ENCODE data around the gene MAL. TPM values are rescaled to one million over a fixed set of nuclear protein-coding genes. Genes with fewer than 3 reads are reported as not detected.

Gene MAL
- polyA plus RNA-seq, 1 donor from 2014 or later: not detected

DNA sequence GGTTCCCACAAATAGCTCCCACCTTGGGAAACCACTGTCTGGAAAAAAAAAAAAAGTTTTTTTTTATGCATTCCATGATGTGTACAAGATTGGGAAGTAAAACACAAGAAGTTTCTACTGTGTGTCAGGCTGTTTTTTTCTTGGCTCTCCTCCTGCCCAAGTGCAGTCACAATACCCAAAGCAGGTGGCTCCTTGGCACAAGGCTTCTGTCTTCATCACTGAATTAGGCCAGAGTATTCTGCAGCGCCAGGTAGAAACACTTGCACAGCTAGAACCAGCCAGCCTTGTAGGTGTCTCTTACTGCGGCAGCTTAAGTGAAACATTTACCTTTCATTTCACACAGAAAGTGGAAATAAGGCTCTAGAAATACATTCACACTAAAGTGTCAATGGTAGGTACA lies 23.8 kb upstream of the MAL start:
- no peaks in the 10 kb centered on the region for H3K36me3 ChIP-seq (ENCODE audit: insufficient read depth, low read length)
- TF ChIP-seq SMC3 (conservative IDR thresholded peaks at IDR 0.05; ENCODE audit: poor library complexity): no peak
- TF ChIP-seq TAF1 (IDR thresholded peaks at IDR 0.05; ENCODE audit: low read depth): no peak
- TF ChIP-seq POLR2AphosphoS5 (IDR thresholded peaks at IDR 0.05): no peak
- TF ChIP-seq, protein P1, sequence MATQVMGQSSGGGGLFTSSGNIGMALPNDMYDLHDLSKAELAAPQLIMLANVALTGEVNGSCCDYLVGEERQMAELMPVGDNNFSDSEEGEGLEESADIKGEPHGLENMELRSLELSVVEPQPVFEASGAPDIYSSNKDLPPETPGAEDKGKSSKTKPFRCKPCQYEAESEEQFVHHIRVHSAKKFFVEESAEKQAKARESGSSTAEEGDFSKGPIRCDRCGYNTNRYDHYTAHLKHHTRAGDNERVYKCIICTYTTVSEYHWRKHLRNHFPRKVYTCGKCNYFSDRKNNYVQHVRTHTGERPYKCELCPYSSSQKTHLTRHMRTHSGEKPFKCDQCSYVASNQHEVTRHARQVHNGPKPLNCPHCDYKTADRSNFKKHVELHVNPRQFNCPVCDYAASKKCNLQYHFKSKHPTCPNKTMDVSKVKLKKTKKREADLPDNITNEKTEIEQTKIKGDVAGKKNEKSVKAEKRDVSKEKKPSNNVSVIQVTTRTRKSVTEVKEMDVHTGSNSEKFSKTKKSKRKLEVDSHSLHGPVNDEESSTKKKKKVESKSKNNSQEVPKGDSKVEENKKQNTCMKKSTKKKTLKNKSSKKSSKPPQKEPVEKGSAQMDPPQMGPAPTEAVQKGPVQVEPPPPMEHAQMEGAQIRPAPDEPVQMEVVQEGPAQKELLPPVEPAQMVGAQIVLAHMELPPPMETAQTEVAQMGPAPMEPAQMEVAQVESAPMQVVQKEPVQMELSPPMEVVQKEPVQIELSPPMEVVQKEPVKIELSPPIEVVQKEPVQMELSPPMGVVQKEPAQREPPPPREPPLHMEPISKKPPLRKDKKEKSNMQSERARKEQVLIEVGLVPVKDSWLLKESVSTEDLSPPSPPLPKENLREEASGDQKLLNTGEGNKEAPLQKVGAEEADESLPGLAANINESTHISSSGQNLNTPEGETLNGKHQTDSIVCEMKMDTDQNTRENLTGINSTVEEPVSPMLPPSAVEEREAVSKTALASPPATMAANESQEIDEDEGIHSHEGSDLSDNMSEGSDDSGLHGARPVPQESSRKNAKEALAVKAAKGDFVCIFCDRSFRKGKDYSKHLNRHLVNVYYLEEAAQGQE (IDR thresholded peaks at IDR 0.05; ENCODE audit: borderline replicate concordance): no peak
- no peak for TF ChIP-seq EZH2 (IDR thresholded peaks at IDR 0.05; ENCODE audit: borderline replicate concordance, insufficient read depth, low read length, poor library complexity, severe bottlenecking)
- no peak for TF ChIP-seq EP300 (conservative IDR thresholded peaks at IDR 0.05; ENCODE audit: poor library complexity, severe bottlenecking)
- no peak for TF ChIP-seq RAD21 (conservative IDR thresholded peaks at IDR 0.05)
- TF ChIP-seq MXI1 (conservative IDR thresholded peaks at IDR 0.05; ENCODE audit: poor library complexity, severe bottlenecking): no peak

DNA sequence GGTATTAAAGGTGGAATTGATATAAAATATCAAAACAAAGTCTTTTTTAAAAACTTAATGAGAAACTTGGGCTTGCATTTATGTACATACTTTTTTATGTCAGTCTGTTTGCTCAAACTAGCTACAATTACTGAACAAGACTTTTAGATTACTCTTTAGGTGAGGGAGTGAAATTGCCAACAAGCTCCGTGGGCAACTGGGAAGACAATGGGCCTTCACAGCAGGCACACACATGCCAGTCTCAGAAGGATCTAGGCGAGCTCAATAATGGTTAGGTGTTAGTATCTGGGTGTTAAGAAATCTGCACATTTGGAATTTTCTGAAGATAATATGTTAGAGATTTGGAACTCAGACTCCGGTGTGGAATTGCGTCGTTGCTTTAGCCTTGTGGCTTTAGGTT lies 23.0 kb upstream of the MAL start:
- Histone ChIP-seq H4K20me1 (ENCODE audit: insufficient read depth) (no peaks in the 10 kb centered on the region), H3K4me3 (ENCODE audit: low read length) (no peak overlapping the region), H3K27ac (ENCODE audit: low read length) (no peak overlapping the region), H3K9ac (ENCODE audit: low read length) (no peak overlapping the region), H3K4me2 (ENCODE audit: low read length) (no peak overlapping the region), H3K79me2 (replicated peaks; ENCODE audit: insufficient read depth, low read length) (no peaks in the 10 kb centered on the region), H3K9me3 (ENCODE audit: low read length) (no peaks in the 10 kb centered on the region), H2AFZ (ENCODE audit: low read depth, low read length) (no peak overlapping the region), H3K27me3 (ENCODE audit: insufficient read depth, low read depth, low read length) (no peaks in the 10 kb centered on the region), H3K36me3 (ENCODE audit: insufficient read depth, low read length) (no peaks in the 10 kb centered on the region), H3K9me2 (ENCODE audit: insufficient read depth, low read length) (no peaks in the 10 kb centered on the region), H3F3A (ENCODE audit: insufficient read depth, low read length, poor library complexity, severe bottlenecking) (no peaks in the 10 kb centered on the region)
- no peak for TF ChIP-seq EP300 (conservative IDR thresholded peaks at IDR 0.05; ENCODE audit: poor library complexity, severe bottlenecking)

More for the DNA sequence above, 23.8 kb upstream of the MAL start:
- no peak overlapping the region for H3K4me2 ChIP-seq (ENCODE audit: low read length)
- no peak overlapping the region for H2AFZ ChIP-seq (ENCODE audit: low read depth, low read length)
- H3K27ac ChIP-seq (ENCODE audit: low read length): no peak overlapping the region
- H3K79me2 ChIP-seq (replicated peaks; ENCODE audit: insufficient read depth, low read length): no peaks in the 10 kb centered on the region
- H3K9me2 ChIP-seq (ENCODE audit: insufficient read depth, low read length): no peaks in the 10 kb centered on the region
- H3K4me3 ChIP-seq (ENCODE audit: low read length): no peak overlapping the region
- no peaks in the 10 kb centered on the region for H3K9me3 ChIP-seq (ENCODE audit: low read length)
- H4K20me1 ChIP-seq (ENCODE audit: insufficient read depth): no peaks in the 10 kb centered on the region
- H3K9ac ChIP-seq (ENCODE audit: low read length): no peak overlapping the region
- no peaks in the 10 kb centered on the region for H3K27me3 ChIP-seq (ENCODE audit: insufficient read depth, low read depth, low read length)
- H3F3A ChIP-seq (ENCODE audit: insufficient read depth, low read length, poor library complexity, severe bottlenecking): no peaks in the 10 kb centered on the region

DNA sequence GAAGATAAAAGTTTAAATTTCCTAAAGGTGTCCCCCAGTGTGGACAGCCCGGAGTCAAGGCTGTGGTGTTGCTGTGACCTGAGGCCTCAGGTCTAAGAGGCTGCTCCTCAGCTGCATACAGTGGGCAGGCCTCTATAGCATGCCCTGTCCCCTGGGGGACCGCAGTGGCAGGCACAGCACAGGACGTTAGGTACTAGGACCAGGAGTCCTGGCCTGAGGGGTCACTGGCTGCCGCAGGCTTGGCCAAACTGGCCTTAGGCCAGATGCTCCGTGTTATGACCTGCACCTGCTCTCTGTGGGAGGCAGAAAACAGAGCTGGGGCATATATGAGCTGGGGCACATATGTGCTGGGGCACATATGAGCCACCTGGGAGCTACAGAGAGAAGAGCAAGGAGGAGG lies 21.2 kb upstream of the MAL start:
- H3K9ac ChIP-seq (ENCODE audit: low read length): no peak overlapping the region
- no peak overlapping the region for H3K4me2 ChIP-seq (ENCODE audit: low read length)
- no peak overlapping the region for H2AFZ ChIP-seq (ENCODE audit: low read depth, low read length)
- H3K79me2 ChIP-seq (replicated peaks; ENCODE audit: insufficient read depth, low read length): no peaks in the 10 kb centered on the region
- H3K9me3 ChIP-seq (ENCODE audit: low read length): peaks cover 5% of the 10 kb centered on the region
- no peaks in the 10 kb centered on the region for H3K9me2 ChIP-seq (ENCODE audit: insufficient read depth, low read length)
- H3K4me3 ChIP-seq (ENCODE audit: low read length): no peak overlapping the region
- H3K27ac ChIP-seq (ENCODE audit: low read length): no peak overlapping the region
- H3K36me3 ChIP-seq (ENCODE audit: insufficient read depth, low read length): no peaks in the 10 kb centered on the region
- no peak for TF ChIP-seq SMC3 (conservative IDR thresholded peaks at IDR 0.05; ENCODE audit: poor library complexity)
- no peak for TF ChIP-seq RAD21 (conservative IDR thresholded peaks at IDR 0.05)
- TF ChIP-seq EZH2 (IDR thresholded peaks at IDR 0.05; ENCODE audit: borderline replicate concordance, insufficient read depth, low read length, poor library complexity, severe bottlenecking): no peak
- TF ChIP-seq, protein P1 (IDR thresholded peaks at IDR 0.05; ENCODE audit: borderline replicate concordance): no peak
- TF ChIP-seq, protein P2, sequence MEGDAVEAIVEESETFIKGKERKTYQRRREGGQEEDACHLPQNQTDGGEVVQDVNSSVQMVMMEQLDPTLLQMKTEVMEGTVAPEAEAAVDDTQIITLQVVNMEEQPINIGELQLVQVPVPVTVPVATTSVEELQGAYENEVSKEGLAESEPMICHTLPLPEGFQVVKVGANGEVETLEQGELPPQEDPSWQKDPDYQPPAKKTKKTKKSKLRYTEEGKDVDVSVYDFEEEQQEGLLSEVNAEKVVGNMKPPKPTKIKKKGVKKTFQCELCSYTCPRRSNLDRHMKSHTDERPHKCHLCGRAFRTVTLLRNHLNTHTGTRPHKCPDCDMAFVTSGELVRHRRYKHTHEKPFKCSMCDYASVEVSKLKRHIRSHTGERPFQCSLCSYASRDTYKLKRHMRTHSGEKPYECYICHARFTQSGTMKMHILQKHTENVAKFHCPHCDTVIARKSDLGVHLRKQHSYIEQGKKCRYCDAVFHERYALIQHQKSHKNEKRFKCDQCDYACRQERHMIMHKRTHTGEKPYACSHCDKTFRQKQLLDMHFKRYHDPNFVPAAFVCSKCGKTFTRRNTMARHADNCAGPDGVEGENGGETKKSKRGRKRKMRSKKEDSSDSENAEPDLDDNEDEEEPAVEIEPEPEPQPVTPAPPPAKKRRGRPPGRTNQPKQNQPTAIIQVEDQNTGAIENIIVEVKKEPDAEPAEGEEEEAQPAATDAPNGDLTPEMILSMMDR (IDR thresholded peaks at IDR 0.05; ENCODE audit: poor library complexity, severe bottlenecking): no peak
- TF ChIP-seq TAF1 (IDR thresholded peaks at IDR 0.05; ENCODE audit: low read depth): no peak
- no peak for TF ChIP-seq POLR2AphosphoS5 (IDR thresholded peaks at IDR 0.05)
- TF ChIP-seq EP300 (conservative IDR thresholded peaks at IDR 0.05; ENCODE audit: poor library complexity, severe bottlenecking): no peak
- no peak for TF ChIP-seq MXI1 (conservative IDR thresholded peaks at IDR 0.05; ENCODE audit: poor library complexity, severe bottlenecking)
- H3K27me3 ChIP-seq (ENCODE audit: insufficient read depth, low read depth, low read length): no peaks in the 10 kb centered on the region
- H3F3A ChIP-seq (ENCODE audit: insufficient read depth, low read length, poor library complexity, severe bottlenecking): no peaks in the 10 kb centered on the region
- H4K20me1 ChIP-seq (ENCODE audit: insufficient read depth): no peaks in the 10 kb centered on the region

All from neural cell (in vitro differentiated cells).